Glutamatergic neuron (in vitro differentiated cells): ENCODE data around the gene RPUSD2. TPM values are rescaled to one million over a fixed set of nuclear protein-coding genes. Genes with fewer than 3 reads are reported as not detected.

Experiments used
- DNase-seq: peaks from one replicate; pipeline ENCODE4 v3.0.0; 2022
- H3K27ac Mint-ChIP-seq: one replicate; pipeline ENCODE4 v1.8.0; 2020; ENCODE audit warnings: mild to moderate bottlenecking, mixed read lengths, inconsistent platforms; ENCODE audit not compliant: unreplicated experiment
- H3K27me3 Mint-ChIP-seq: one replicate; pipeline ENCODE4 v1.8.0; 2020; ENCODE audit warnings: mild to moderate bottlenecking, moderate library complexity, mixed read lengths, inconsistent platforms; ENCODE audit not compliant: unreplicated experiment
- H3K36me3 Mint-ChIP-seq: one replicate; pipeline ENCODE4 v1.8.0; 2020; ENCODE audit warnings: mild to moderate bottlenecking, mixed read lengths, inconsistent platforms; ENCODE audit not compliant: unreplicated experiment
- H3K4me1 Mint-ChIP-seq: one replicate; pipeline ENCODE4 v1.8.0; 2020; ENCODE audit warnings: mild to moderate bottlenecking, low read depth, mixed read lengths, inconsistent platforms; ENCODE audit not compliant: unreplicated experiment
- H3K4me3 Mint-ChIP-seq: one replicate; pipeline ENCODE4 v1.8.0; 2020; ENCODE audit warnings: mild to moderate bottlenecking, mixed read lengths, inconsistent platforms; ENCODE audit not compliant: unreplicated experiment
- H3K9me3 Mint-ChIP-seq: one replicate; pipeline ENCODE4 v1.8.0; 2020; ENCODE audit warnings: mild to moderate bottlenecking, moderate library complexity, mixed read lengths, inconsistent platforms; ENCODE audit not compliant: unreplicated experiment
- CTCF ChIP-seq: fragments of 200-600 bp; sonication (generic); IDR thresholded peaks from one replicate; pipeline ENCODE4 v1.5.0; 2021; ENCODE audit not compliant: partially characterized antibody, unreplicated experiment
- total RNA-seq: library from RNA; stranded (reverse); fragmentation: NEBNext Ultra II Directional; extraction: Animal tissue kit (Norgen Biotek cat#: 25700); gene quantifications from one replicate; pipeline ENCODE4 v1.2.1, GENCODE V29; 2021; ENCODE audit not compliant: unreplicated experiment

RPUSD2 gene
- total RNA-seq, 1 donor from 2014 or later, result 10.6 TPM

DNA sequence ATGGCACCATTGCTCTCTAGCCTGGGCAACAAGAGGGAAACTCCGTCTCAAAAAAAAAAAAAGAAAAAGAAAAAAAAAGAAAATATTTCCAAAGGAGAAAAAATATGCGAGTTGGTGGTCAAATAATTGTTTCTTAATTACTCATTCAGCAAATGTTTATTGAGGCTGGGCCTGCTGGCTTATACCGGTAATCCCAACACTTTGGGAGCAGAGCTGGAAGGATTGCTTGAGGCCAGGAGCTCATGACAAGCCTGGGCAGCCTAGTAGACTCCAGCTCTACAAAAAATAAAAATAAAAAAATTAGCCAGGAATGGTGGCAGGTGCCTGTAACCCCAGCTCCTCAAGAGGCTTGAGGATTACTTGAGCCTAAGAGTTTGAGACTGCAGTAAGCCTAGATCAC, 29.0 kb downstream of the RPUSD2 start:
- no peak for TF ChIP-seq CTCF
- peaks cover 5% of the 10 kb centered on the region for H3K4me1 Mint-ChIP-seq

DNA sequence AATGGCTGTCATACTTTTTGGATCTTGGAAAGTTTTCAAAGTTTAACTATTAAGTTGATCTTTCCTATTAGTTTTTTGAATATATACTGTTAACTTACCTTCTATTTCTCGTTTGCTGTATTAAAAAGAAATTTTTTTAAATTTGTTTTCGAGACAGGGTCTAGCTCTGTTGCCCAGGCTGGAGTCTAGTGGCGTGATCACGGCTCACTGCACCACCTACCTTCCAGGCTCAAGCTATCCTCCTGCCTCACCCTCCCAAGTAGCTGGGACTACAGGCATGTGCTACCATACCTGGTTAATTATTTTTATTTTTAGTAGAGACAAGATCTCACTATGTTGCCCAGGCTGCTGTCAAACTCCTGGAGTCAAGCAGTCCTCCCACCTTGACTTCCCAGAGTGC, 29.6 kb downstream of the RPUSD2 start:
- H3K27me3 Mint-ChIP-seq, result peaks cover 8% of the 10 kb centered on the region
- no peak for DNase-seq
- H3K4me3 Mint-ChIP-seq, result no peak overlapping the region
- H3K36me3 Mint-ChIP-seq, result no peaks in the 10 kb centered on the region
- H3K9me3 Mint-ChIP-seq, result peaks cover 11% of the 10 kb centered on the region
- no peak overlapping the region for H3K27ac Mint-ChIP-seq
- H3K4me1 Mint-ChIP-seq, result peaks cover 5% of the 10 kb centered on the region
- no peak for TF ChIP-seq CTCF

More for the DNA sequence above, 29.0 kb downstream of the RPUSD2 start:
- Mint-ChIP-seq H3K27me3 (peaks cover 14% of the 10 kb centered on the region), H3K27ac (no peak overlapping the region), H3K9me3 (peaks cover 15% of the 10 kb centered on the region), H3K36me3 (no peaks in the 10 kb centered on the region), H3K4me3 (no peak overlapping the region)
- no peak for DNase-seq

DNA sequence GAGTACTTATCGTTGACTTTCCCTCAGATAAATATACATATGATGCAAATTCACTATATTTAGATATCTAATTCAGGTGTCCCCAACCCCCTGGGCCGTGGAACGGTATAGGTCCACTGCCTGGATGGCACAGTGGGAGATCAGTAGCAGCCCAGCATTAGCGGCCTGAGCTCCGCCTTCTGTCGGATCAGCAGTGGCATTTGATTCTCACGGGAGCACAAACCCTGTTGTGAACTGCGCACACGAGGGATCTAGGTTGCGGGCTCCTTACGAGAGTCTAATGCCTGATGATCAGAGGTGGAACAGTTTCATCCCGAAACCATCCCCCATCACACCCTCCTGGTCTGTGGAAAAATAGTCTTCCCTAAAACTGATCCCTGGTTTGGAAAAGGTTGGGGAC, 31.9 kb downstream of the RPUSD2 start:
- Mint-ChIP-seq H3K36me3 (no peaks in the 10 kb centered on the region), H3K4me1 (no peaks in the 10 kb centered on the region), H3K27ac (no peak overlapping the region), H3K4me3 (no peak overlapping the region), H3K27me3 (no peaks in the 10 kb centered on the region), H3K9me3 (peaks cover 1% of the 10 kb centered on the region)
- TF ChIP-seq CTCF, result no peak
- no peak for DNase-seq

- no peaks in the 10 kb centered on the region for H3K36me3 Mint-ChIP-seq
- DNase-seq, result no peak
- H3K27me3 Mint-ChIP-seq, result no peaks in the 10 kb centered on the region
- no peak overlapping the region for H3K27ac Mint-ChIP-seq
- H3K9me3 Mint-ChIP-seq, result no peaks in the 10 kb centered on the region
- TF ChIP-seq CTCF, result no peak
- H3K4me1 Mint-ChIP-seq, result no peaks in the 10 kb centered on the region
- no peak overlapping the region for H3K4me3 Mint-ChIP-seq
Observed at GRCh38 chr15:40603935-40604334, 34.8 kb downstream of the RPUSD2 start.

- H3K27ac Mint-ChIP-seq, result no peak overlapping the region
- no peaks in the 10 kb centered on the region for H3K4me1 Mint-ChIP-seq
- no peak for TF ChIP-seq CTCF
- H3K9me3 Mint-ChIP-seq, result no peaks in the 10 kb centered on the region
- no peak for DNase-seq
- no peaks in the 10 kb centered on the region for H3K36me3 Mint-ChIP-seq
- no peak overlapping the region for H3K4me3 Mint-ChIP-seq
- no peaks in the 10 kb centered on the region for H3K27me3 Mint-ChIP-seq
Observed at GRCh38 chr15:40613080-40613479, 44.0 kb downstream of the RPUSD2 start.
